HCT116 (cell line): ENCODE results near the gene KCNC4. TPM values are rescaled to one million over a fixed set of nuclear protein-coding genes. Genes with fewer than 3 reads are reported as not detected.

Experiments
- ATAC-seq: fragments of 200-7000 bp; cut with Tn5 transposase; 2 replicates; pipeline ENCODE4 v1.9.1; 2020; ENCODE audit warnings: mild to moderate bottlenecking, moderate library complexity
- BruUV-seq: library from RNA; stranded (reverse); fragments of 400-500 nt; replicated peaks from 2 replicates; lab custom pipeline; 2021; lab: Mats Ljungman, UMichigan
- CTCF ChIA-PET: fragments of 300-600 bp; sonication (Branson Sonifier 250); formaldehyde crosslinking; loops from one replicate; lab custom pipeline; 2021; ENCODE audit warnings: antibody characterized with exemption; lab: Charles Lee
- POLR2A ChIA-PET: fragments of 300-600, 350-600 bp; sonication (Branson Sonifier 250); formaldehyde crosslinking; loops from one replicate; lab custom pipeline; 2021; ENCODE audit warnings: antibody characterized with exemption; lab: Charles Lee
- RAD21 ChIA-PET, 2 experiments: fragments of 300-600 bp; sonication (Branson Sonifier 250); formaldehyde crosslinking; loops; one replicate each; lab custom pipeline; 2023; ENCODE audit warnings: low total read pairs in 2 of 2; ENCODE audit not compliant: uncharacterized antibody in 2 of 2, unreplicated experiment in 2 of 2, low non-redundant PET in 1 of 2; lab: Charles Lee
- DNase-seq: peaks from one replicate; pipeline ENCODE4 v3.0.0-alpha.2; 2010; ENCODE audit warnings: low read depth, low spot score
- H2AFZ ChIP-seq: fragments of 200-600 bp; shearing (Covaris generic), sonication (generic); 2 replicates; pipeline ENCODE4 v1.6.1; 2017; ENCODE audit warnings: low read depth, mixed run types, mixed read lengths, antibody characterized with exemption, low read length; ENCODE audit not compliant: poor library complexity, severe bottlenecking
- H3K27ac ChIP-seq: 2 replicates; pipeline ENCODE4 v1.5.1; 2012; ENCODE audit warnings: low read depth, low read length
- H3K27me3 ChIP-seq: fragments of 200-600 bp; sonication (generic); 2 replicates; pipeline ENCODE4 v1.6.1; 2016; ENCODE audit warnings: mixed run types, low read length, mixed read lengths; ENCODE audit not compliant: insufficient read depth
- H3K36me3 ChIP-seq, 2 experiments: fragments of 200-500 bp in 1 of 2; fragments of 200-600 bp in 1 of 2; sonication (Bioruptor generic) in 1 of 2; sonication (generic) in 1 of 2; 2 replicates each; pipeline versions ENCODE4 v1.5.1 to v1.6.1; 2014 to 2016; ENCODE audit warnings: low read length in 2 of 2, inconsistent platforms in 1 of 2, mixed read lengths in 1 of 2, mixed run types in 1 of 2; ENCODE audit not compliant: insufficient read depth in 2 of 2, control insufficient read depth in 1 of 2
- H3K4me1 ChIP-seq, 2 experiments: fragments of 200-600 bp in 1 of 2; sonication (generic) in 1 of 2; 2 replicates each; pipeline versions ENCODE4 v1.5.1 to v1.6.1; 2012 to 2017; ENCODE audit warnings: low read length in 2 of 2, inconsistent platforms in 1 of 2, mild to moderate bottlenecking in 1 of 2, mixed read lengths in 1 of 2, mixed run types in 1 of 2, moderate library complexity in 1 of 2; ENCODE audit not compliant: insufficient read depth in 2 of 2, control insufficient read depth in 1 of 2
- H3K4me2 ChIP-seq: fragments of 200-600 bp; sonication (generic); 2 replicates; pipeline ENCODE4 v1.6.1; 2017; ENCODE audit warnings: mixed run types, low read length, mixed read lengths
- H3K4me3 ChIP-seq, 2 experiments: fragments of 200-600 bp in 1 of 2; sonication (generic) in 1 of 2; replicated peaks in 1 of 2; 2 replicates each; pipeline ENCODE4 v1.5.1; 2011 to 2016; ENCODE audit warnings: low read length in 2 of 2, control low read depth in 1 of 2, low read depth in 1 of 2, mild to moderate bottlenecking in 1 of 2, mixed read lengths in 1 of 2, mixed run types in 1 of 2
- H3K79me2 ChIP-seq: fragments of 200-600 bp; sonication (generic); 2 replicates; pipeline ENCODE4 v1.6.1; 2017; ENCODE audit warnings: mild to moderate bottlenecking, mixed run types, low read length, moderate library complexity, mixed read lengths; ENCODE audit not compliant: insufficient read depth
- H3K9ac ChIP-seq: fragments of 200-600 bp; sonication (generic); 2 replicates; pipeline ENCODE4 v1.6.1; 2016; ENCODE audit warnings: low read length, mixed read lengths
- H3K9me2 ChIP-seq: fragments of 200-600 bp; sonication (generic), shearing (Covaris generic); 2 replicates; pipeline ENCODE4 v1.6.1; 2017; ENCODE audit warnings: mixed run types, mild to moderate bottlenecking, moderate library complexity; ENCODE audit not compliant: insufficient read depth
- H3K9me3 ChIP-seq, 2 experiments: fragments of 200-500 bp in 1 of 2; fragments of 200-600 bp in 1 of 2; sonication (Bioruptor generic) in 1 of 2; sonication (generic) in 1 of 2; 2 replicates each; pipeline ENCODE4 v1.6.1; 2014 to 2017; ENCODE audit warnings: low read length in 2 of 2, mixed read lengths in 2 of 2, inconsistent platforms in 1 of 2, low read depth in 1 of 2, mild to moderate bottlenecking in 1 of 2, mixed run types in 1 of 2, moderate library complexity in 1 of 2; ENCODE audit not compliant: control insufficient read depth in 1 of 2, insufficient read depth in 1 of 2
- H4K20me1 ChIP-seq: fragments of 200-600 bp; sonication (generic), shearing (Covaris generic); 2 replicates; pipeline ENCODE4 v1.6.1; 2017; ENCODE audit warnings: mixed run types, mild to moderate bottlenecking, moderate library complexity; ENCODE audit not compliant: insufficient read depth
- CBX3 ChIP-seq: IDR thresholded peaks from 2 replicates; pipeline ENCODE4 v1.6.1; 2012; ENCODE audit warnings: low read depth
- CEBPB ChIP-seq: IDR thresholded peaks from 2 replicates; pipeline ENCODE4 v1.6.1; 2012; ENCODE audit warnings: low read depth
- EZH2 ChIP-seq: fragments of 200-600 bp; sonication (generic); IDR thresholded peaks from 2 replicates; pipeline ENCODE4 v1.6.1; 2017; ENCODE audit warnings: antibody characterized with exemption, mixed run types
- TCF7L2 ChIP-seq: IDR thresholded peaks from 2 replicates; pipeline ENCODE4 v1.7.0; 2011; ENCODE audit warnings: borderline replicate concordance, inconsistent platforms; ENCODE audit not compliant: insufficient read depth, insufficient read length; ENCODE audit errors: extremely low read depth
- YY1 ChIP-seq: IDR thresholded peaks from 2 replicates; pipeline ENCODE4 v1.6.1; 2011; ENCODE audit warnings: low read length, low read depth, moderate library complexity, mild to moderate bottlenecking; ENCODE audit not compliant: insufficient replicate concordance; ENCODE audit errors: extremely low read depth
- intact Hi-C: fragments of 100-400 bp; cut with micrococcal nuclease; formaldehyde crosslinking; loops from 2 replicates; pipeline ENCODE4 v1.10.0; 2022
- total RNA-seq: library from RNA; stranded (reverse); gene quantifications from one replicate; pipeline ENCODE4 v1.2.1, GENCODE V29; 2021; ENCODE audit not compliant: unreplicated experiment

The KCNC4 gene
- total RNA-seq, 1 experiment from 2014 or later, result 13.0 TPM

DNA sequence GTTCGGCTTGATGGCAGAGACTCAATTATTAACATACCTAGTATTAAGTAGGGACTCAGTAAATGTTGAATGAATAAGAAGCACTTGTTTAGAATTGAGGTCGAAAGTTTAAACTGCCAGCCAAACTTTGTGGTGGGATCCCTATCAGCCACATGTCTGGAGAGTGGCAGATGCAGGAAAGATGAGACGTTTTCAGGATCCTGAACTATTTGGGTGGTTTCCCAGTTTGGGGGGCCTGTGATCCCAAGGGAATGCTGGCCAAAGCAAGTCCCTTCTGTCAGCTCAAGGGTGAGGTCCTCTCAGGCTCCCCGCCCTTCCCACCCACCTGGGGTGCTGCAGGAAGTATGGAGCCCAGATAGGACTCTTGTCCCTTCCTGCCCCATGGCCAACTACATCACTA, 38.6 kb downstream of the KCNC4 start:
- Histone ChIP-seq H3K27me3 (no peaks in the 10 kb centered on the region), H3K9ac (no peak overlapping the region), H3K4me3 (no peak overlapping the region), H3K9me3 (no peaks in the 10 kb centered on the region), H3K4me2 (no peak overlapping the region), H2AFZ (no peak overlapping the region), H3K9me2 (no peaks in the 10 kb centered on the region), H3K79me2 (no peaks in the 10 kb centered on the region), H3K36me3 (no peaks in the 10 kb centered on the region), H4K20me1 (no peaks in the 10 kb centered on the region), H3K27ac (no peak overlapping the region), H3K4me1 (no peaks in the 10 kb centered on the region)
- POLR2A ChIA-PET, result no interaction called here
- RAD21 ChIA-PET, result no interaction called here
- no TSS peak for BruUV-seq
- TF ChIP-seq YY1 (no peak), CBX3 (no peak), TCF7L2 (no peak)
- DNase-seq (no peak), ATAC-seq (no peak)
- intact Hi-C loops, result no loop called here
- CTCF ChIA-PET, result no interaction called here

DNA sequence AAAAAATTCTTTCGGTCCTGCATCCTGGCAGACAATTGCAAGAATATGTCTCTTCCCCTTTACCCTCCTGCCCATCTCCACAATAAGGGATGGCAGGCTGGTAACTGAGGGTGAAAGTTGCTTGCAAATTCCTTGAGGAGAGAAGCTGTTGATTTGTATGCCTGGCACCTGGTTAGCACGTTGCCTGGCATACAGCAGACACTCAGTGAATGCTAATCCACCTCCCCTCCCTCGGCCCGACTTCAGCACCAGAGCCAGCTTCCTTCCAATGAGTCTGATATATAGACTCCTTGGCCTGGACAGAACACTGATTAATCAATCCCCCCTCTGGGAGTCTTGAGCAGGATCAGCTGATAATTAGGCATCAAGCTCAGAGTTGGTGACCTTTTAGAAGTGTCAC, 39.1 kb downstream of the KCNC4 start:
- ChIA-PET CTCF (no interaction called here), POLR2A (no interaction called here), RAD21 (no interaction called here)
- no peak overlapping the region for H3K9ac ChIP-seq
- no peaks in the 10 kb centered on the region for H3K9me3 ChIP-seq
- H3K4me2 ChIP-seq, result no peak overlapping the region
- H2AFZ ChIP-seq, result no peak overlapping the region
- H3K4me1 ChIP-seq, result no peaks in the 10 kb centered on the region
- TF ChIP-seq TCF7L2, result no peak
- no peak for TF ChIP-seq YY1
- no peak for TF ChIP-seq CEBPB
- TF ChIP-seq EZH2, result no peak
- H3K27ac ChIP-seq, result no peak overlapping the region
- H3K9me2 ChIP-seq, result no peaks in the 10 kb centered on the region
- BruUV-seq, result no TSS peak
- intact Hi-C loops, result no loop called here
- H3K79me2 ChIP-seq, result no peaks in the 10 kb centered on the region
- H3K27me3 ChIP-seq, result no peaks in the 10 kb centered on the region
- DNase-seq (no peak), ATAC-seq (no peak)
- no peaks in the 10 kb centered on the region for H3K36me3 ChIP-seq
- no peak overlapping the region for H3K4me3 ChIP-seq
- H4K20me1 ChIP-seq, result no peaks in the 10 kb centered on the region
